Astrocyte (in vitro differentiated cells and primary cell): ENCODE data around the gene FBLN2. TPM values are rescaled to one million over a fixed set of nuclear protein-coding genes. Genes with fewer than 3 reads are reported as not detected.

Experiments used
- DNase-seq: peaks from one replicate; pipeline ENCODE4 v3.0.0-alpha.2; 2010; ENCODE audit warnings: low read depth
- FAIRE-seq: peaks from 2 replicates; lab custom pipeline; 2011; peaks lifted over from hg19 to GRCh38; lab: Jason Lieb, UNC
- H2AFZ ChIP-seq: 2 replicates; pipeline ENCODE4 v1.6.0; 2012; ENCODE audit warnings: low read depth, low read length, inconsistent platforms
- H3K27ac ChIP-seq: 2 replicates; pipeline ENCODE4 v1.5.1; 2011; ENCODE audit warnings: low read depth, low read length, inconsistent platforms
- H3K27me3 ChIP-seq: 2 replicates; pipeline ENCODE4 v1.6.0; 2011; ENCODE audit warnings: low read length, inconsistent platforms; ENCODE audit not compliant: insufficient read depth
- H3K36me3 ChIP-seq: 2 replicates; pipeline ENCODE4 v1.5.1; 2011; ENCODE audit warnings: low read length, inconsistent platforms; ENCODE audit not compliant: insufficient read depth
- H3K4me1 ChIP-seq: 2 replicates; pipeline ENCODE4 v1.5.1; 2011; ENCODE audit warnings: low read length, inconsistent platforms; ENCODE audit not compliant: insufficient read depth
- H3K4me2 ChIP-seq: 2 replicates; pipeline ENCODE4 v1.6.0; 2012; ENCODE audit warnings: low read length, inconsistent platforms
- H3K4me3 ChIP-seq: 2 replicates; pipeline ENCODE4 v1.5.1; 2011; ENCODE audit warnings: low read depth, mild to moderate bottlenecking, low read length, inconsistent platforms; ENCODE audit not compliant: insufficient read depth
- H3K79me2 ChIP-seq: 2 replicates; pipeline ENCODE4 v1.6.0; 2012; ENCODE audit warnings: mild to moderate bottlenecking, low read length, inconsistent platforms; ENCODE audit not compliant: insufficient read depth
- H3K9ac ChIP-seq: 2 replicates; pipeline ENCODE4 v1.6.0; 2012; ENCODE audit warnings: mild to moderate bottlenecking, low read length, inconsistent platforms
- H3K9me3 ChIP-seq: 2 replicates; pipeline ENCODE4 v1.5.1; 2012; ENCODE audit warnings: low read depth, mild to moderate bottlenecking, low read length, inconsistent platforms; ENCODE audit not compliant: insufficient read depth
- H4K20me1 ChIP-seq: 2 replicates; pipeline ENCODE4 v1.6.0; 2012; ENCODE audit warnings: low read length, inconsistent platforms; ENCODE audit not compliant: insufficient read depth
- H3K27ac Mint-ChIP-seq: one replicate; pipeline ENCODE4 v1.8.0; 2021; ENCODE audit warnings: mild to moderate bottlenecking, mixed read lengths; ENCODE audit not compliant: unreplicated experiment
- H3K27me3 Mint-ChIP-seq: one replicate; pipeline ENCODE4 v1.8.0; 2021; ENCODE audit warnings: low read depth, mixed read lengths; ENCODE audit not compliant: unreplicated experiment
- H3K36me3 Mint-ChIP-seq: one replicate; pipeline ENCODE4 v1.8.0; 2021; ENCODE audit warnings: low read depth, mixed read lengths; ENCODE audit not compliant: unreplicated experiment
- H3K4me1 Mint-ChIP-seq: one replicate; pipeline ENCODE4 v1.8.0; 2021; ENCODE audit warnings: low read depth, mixed read lengths; ENCODE audit not compliant: unreplicated experiment
- H3K4me3 Mint-ChIP-seq: one replicate; pipeline ENCODE4 v1.8.0; 2021; ENCODE audit warnings: mild to moderate bottlenecking, moderate library complexity, mixed read lengths; ENCODE audit not compliant: unreplicated experiment
- H3K9me3 Mint-ChIP-seq: one replicate; pipeline ENCODE4 v1.8.0; 2021; ENCODE audit warnings: mild to moderate bottlenecking, mixed read lengths; ENCODE audit not compliant: unreplicated experiment
- CTCF ChIP-seq: IDR thresholded peaks from 2 replicates; pipeline ENCODE4 v1.5.1; 2011; ENCODE audit warnings: low read depth, mild to moderate bottlenecking, inconsistent platforms, low read length, moderate library complexity; ENCODE audit not compliant: insufficient read depth
- EZH2 ChIP-seq: IDR thresholded peaks from 2 replicates; pipeline ENCODE4 v1.6.1; 2012; ENCODE audit warnings: mild to moderate bottlenecking, low read length, inconsistent platforms; ENCODE audit not compliant: insufficient read depth
- total RNA-seq: library from RNA; stranded (reverse); gene quantifications from 2 replicates; pipeline ENCODE4 v1.2.1, GENCODE V29; 2021

The FBLN2 gene
- total RNA-seq, 1 donor from 2014 or later = 36.6 TPM

GRCh38 chr3:13505147-13506130, 43.5 kb upstream of the FBLN2 start:
- no peaks in the 10 kb centered on the region for H3K79me2 ChIP-seq
- no peak overlapping the region for H2AFZ ChIP-seq
- no peak overlapping the region for H3K4me2 ChIP-seq
- no peaks in the 10 kb centered on the region for H3K27me3 ChIP-seq
- H3K9me3 ChIP-seq = no peaks in the 10 kb centered on the region
- H3K9ac ChIP-seq = no peak overlapping the region
- peaks cover 18% of the 10 kb centered on the region for H3K4me1 ChIP-seq
- H3K36me3 ChIP-seq = no peaks in the 10 kb centered on the region
- no peak for DNase-seq
- H3K4me1 Mint-ChIP-seq = peaks cover 3% of the 10 kb centered on the region
- no peak for FAIRE-seq
- no peak overlapping the region for H3K4me3 ChIP-seq
- H3K27me3 Mint-ChIP-seq = peaks cover 14% of the 10 kb centered on the region
- no peak overlapping the region for H3K27ac Mint-ChIP-seq
- H3K36me3 Mint-ChIP-seq = peaks cover 7% of the 10 kb centered on the region
- no peak for TF ChIP-seq EZH2
- no peaks in the 10 kb centered on the region for H3K9me3 Mint-ChIP-seq
- H3K4me3 Mint-ChIP-seq = no peak overlapping the region
- H3K27ac ChIP-seq = no peak overlapping the region
- no peaks in the 10 kb centered on the region for H4K20me1 ChIP-seq

GRCh38 chr3:13506239-13506638, 42.7 kb upstream of the FBLN2 start:
- Mint-ChIP-seq H3K9me3 (no peaks in the 10 kb centered on the region), H3K4me1 (peaks cover 3% of the 10 kb centered on the region), H3K4me3 (no peak overlapping the region), H3K36me3 (peaks cover 7% of the 10 kb centered on the region), H3K27me3 (peaks cover 10% of the 10 kb centered on the region), H3K27ac (no peak overlapping the region)
- Histone ChIP-seq H3K27me3 (no peaks in the 10 kb centered on the region), H3K27ac (no peak overlapping the region), H2AFZ (no peak overlapping the region), H3K4me1 (peaks cover 18% of the 10 kb centered on the region), H4K20me1 (no peaks in the 10 kb centered on the region), H3K4me3 (no peak overlapping the region), H3K4me2 (no peak overlapping the region), H3K79me2 (no peaks in the 10 kb centered on the region), H3K36me3 (no peaks in the 10 kb centered on the region), H3K9me3 (no peaks in the 10 kb centered on the region), H3K9ac (no peak overlapping the region)
- FAIRE-seq = no peak
- TF ChIP-seq EZH2 = no peak
- TF ChIP-seq CTCF = no peak
- DNase-seq = no peak

- Mint-ChIP-seq H3K36me3 (peaks cover 7% of the 10 kb centered on the region), H3K4me3 (no peak overlapping the region), H3K9me3 (no peaks in the 10 kb centered on the region), H3K27me3 (peaks cover 13% of the 10 kb centered on the region), H3K4me1 (peaks cover 3% of the 10 kb centered on the region), H3K27ac (no peak overlapping the region)
- Histone ChIP-seq H3K27me3 (no peaks in the 10 kb centered on the region), H4K20me1 (no peaks in the 10 kb centered on the region), H3K79me2 (no peaks in the 10 kb centered on the region), H3K4me1 (peaks cover 18% of the 10 kb centered on the region), H3K36me3 (no peaks in the 10 kb centered on the region), H3K4me3 (no peak overlapping the region), H3K27ac (no peak overlapping the region), H3K9ac (no peak overlapping the region), H2AFZ (no peak overlapping the region), H3K9me3 (no peaks in the 10 kb centered on the region), H3K4me2 (no peak overlapping the region)
- no peak for DNase-seq
- no peak for FAIRE-seq
- TF ChIP-seq CTCF = no peak
- no peak for TF ChIP-seq EZH2
Measured at GRCh38 chr3:13506680-13507079, 42.2 kb upstream of the FBLN2 start.
